H4 (cell line): Measurements from ENCODE around the gene CACNA2D1. TPM values are rescaled to one million over a fixed set of nuclear protein-coding genes. Genes with fewer than 3 reads are reported as not detected.
A peak's percentile ranks its signal among the peaks of the same experiment; 100 is the strongest.

Source experiments
- DNase-seq: peaks from one replicate; pipeline ENCODE4 v3.0.0-alpha.2; 2015; ENCODE audit warnings: low spot score
- total RNA-seq: library from RNA; depleted of rRNA; stranded (reverse); fragments of >200 nt; shearing (Covaris generic); gene quantifications from 2 replicates; pipeline ENCODE4 v1.2.3, GENCODE V29; 2014

Gene CACNA2D1
- total RNA-seq, 1 experiment from 2014 or later = 28.0 TPM

DNA sequence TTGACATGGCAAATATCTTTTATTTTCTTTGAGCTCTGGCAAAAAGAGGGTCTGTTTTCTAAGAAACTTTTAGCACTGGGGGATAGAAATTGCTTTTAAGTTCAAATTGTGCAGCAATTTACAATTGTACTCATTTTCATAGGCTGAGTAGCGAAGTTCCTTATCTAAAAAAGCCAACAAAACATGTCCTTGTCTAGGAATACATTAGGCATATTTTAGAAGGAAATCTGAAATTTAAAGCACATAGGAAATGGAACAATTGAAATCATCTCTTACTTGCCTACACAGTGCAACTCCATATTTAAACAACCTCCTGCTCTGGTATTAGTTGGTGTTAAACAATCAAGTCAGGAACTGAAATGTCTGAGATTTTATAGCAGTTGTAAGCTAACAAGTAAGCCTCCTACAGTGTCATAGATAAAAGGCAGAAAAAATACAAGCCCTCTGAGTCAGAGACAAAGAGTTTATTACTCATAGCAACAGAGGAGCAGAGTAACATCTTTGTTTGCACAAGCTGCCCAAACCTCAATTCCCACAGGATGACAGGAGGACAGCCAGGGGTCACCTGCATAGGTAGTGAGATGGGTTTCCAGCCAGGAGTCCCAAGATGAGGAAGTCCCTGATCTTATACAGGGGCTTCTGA is 393.6 kb downstream of the CACNA2D1 start:
- DNase-seq = peak; percentile 64

DNA sequence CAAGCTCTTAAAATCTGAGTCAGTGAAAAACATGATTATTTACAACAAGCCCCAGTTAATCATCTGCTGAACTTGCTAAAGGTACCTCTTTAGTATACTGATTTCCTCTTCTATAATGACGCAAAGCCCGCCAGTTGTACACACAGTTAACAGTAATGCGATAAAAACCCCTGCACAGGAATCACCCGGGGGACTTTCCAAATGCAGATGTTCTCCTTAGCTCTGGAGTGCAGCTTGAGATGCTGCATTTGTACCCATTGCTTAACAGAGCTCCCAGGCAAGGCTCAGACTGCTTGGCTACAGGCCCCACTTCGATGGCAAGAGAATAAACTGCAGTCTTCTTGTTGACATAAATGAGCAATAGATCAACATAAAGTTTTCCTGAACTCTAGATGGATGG is 394.1 kb downstream of the CACNA2D1 start:
- DNase-seq = no peak

- DNase-seq = peak; percentile 46
Measured at GRCh38 chr7:82044497-82045080, 399.0 kb downstream of the CACNA2D1 start.

DNA sequence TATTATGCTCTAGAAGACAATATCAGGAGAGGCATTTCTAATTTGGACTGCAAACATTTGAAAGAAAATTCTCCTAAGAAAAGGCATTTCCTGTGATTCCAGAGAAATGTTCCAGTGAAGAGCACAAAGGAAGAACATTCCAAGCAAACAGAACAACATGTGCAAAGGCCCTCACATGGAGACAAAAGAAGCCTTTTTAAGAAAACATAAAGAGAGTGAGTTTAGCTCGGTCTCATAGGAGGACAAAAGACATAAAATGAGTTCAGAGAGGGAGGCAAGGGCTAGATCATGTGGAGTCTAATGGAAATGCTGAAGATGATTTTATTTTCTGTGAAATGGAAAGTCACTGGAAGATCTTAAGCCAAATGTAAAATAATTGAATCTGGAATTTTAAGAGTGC is 404.0 kb downstream of the CACNA2D1 start:
- no peak for DNase-seq

GRCh38 chr7:82036146-82036886 is 407.3 kb downstream of the CACNA2D1 start:
- DNase-seq = no peak

DNA sequence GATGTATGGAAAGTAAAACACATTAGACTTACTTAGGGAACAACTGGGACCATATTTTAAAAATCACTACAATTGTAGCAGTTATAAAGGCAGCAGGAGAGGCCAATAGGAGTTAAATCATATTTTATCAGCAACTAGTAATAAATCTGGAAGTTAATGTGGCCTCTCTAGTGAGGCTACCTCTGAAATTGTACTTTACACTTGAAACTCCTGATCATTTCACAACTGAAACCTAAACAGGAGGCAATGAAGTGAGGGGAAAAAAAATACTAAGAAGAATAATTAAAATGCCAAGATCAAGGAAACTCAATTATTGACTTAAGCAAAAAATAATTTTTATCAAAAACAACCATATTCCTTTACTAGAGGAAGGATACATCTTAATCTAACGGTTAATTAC is 408.1 kb downstream of the CACNA2D1 start:
- DNase-seq = no peak

DNA sequence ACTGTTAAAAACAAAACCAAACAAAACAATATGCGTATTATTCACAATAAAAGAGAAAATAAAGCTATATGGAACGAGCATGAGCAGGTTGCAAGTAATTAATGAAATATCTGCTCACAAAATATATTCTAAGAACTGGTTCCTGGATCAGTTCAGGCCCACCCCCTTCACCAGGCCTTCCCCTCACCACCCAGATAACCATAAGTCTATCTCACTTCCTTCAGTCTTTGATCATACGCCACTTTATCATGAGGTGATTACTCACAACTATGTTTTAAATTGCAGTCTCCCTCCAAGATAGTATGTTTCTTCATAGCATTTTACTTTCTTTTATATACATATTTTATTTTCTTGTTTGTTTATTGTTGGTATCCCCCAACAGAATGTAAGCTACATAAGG is 410.7 kb downstream of the CACNA2D1 start:
- no peak for DNase-seq

GRCh38 chr7:82029236-82029913 is 414.2 kb downstream of the CACNA2D1 start:
- peak; percentile 20 for DNase-seq

- no peak for DNase-seq
Measured at GRCh38 chr7:82028097-82028496, 415.5 kb downstream of the CACNA2D1 start.

GRCh38 chr7:82021713-82022112 is 421.9 kb downstream of the CACNA2D1 start:
- no peak for DNase-seq

- DNase-seq = no peak
Measured at GRCh38 chr7:82021036-82021435, 422.5 kb downstream of the CACNA2D1 start.

- DNase-seq = peak; percentile 23
Measured at GRCh38 chr7:82019551-82020475, 423.8 kb downstream of the CACNA2D1 start.

- no peak for DNase-seq
Measured at GRCh38 chr7:82018226-82018625, 425.4 kb downstream of the CACNA2D1 start.

DNA sequence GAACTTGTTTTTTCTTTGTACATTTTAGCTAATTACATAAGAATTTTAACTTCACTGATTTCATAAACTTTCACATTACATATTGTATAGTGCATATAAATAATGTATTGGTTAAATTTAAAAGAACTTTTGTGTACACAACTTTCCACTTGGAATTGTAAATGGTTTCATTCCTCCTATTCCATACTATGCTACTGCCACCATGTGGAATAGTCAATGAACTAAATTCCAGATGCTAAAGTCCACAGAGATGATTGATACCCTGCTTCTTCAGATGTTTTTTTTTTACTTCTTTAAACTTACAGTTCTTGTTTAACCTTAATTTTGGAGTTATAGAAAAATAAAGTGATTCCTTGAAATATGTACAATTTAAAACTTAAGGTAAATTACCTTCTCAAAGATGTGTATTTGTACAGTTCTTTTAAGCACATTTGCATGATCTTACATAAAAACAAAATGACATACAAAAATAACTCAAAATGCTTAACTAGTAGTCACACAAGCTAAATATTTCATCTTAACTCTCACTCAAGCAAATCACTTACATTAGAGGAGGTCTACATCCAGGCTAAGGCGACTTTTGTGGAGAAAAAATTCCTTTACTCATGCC is 426.1 kb downstream of the CACNA2D1 start:
- peak; percentile 65 for DNase-seq

DNA sequence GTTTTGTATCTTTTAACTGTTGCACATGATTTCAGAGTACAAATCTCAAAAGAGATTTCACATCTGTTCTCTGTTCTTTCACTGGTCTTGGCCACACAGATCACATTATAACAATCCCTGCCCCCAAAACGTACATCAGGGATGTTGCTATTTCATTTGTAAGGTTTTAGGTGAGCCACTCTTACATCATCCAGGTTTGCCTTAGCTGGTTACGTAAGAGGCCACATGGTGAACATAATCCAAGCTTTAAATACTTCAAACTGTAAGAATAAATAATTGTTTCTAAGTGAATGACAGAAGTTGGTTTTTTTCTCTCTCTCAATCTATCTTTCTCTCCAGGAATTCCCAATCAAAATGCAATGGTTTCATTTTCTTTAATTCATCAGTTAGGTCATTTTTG is 427.8 kb downstream of the CACNA2D1 start:
- DNase-seq = peak; percentile 54

GRCh38 chr7:82014574-82014973 is 429.0 kb downstream of the CACNA2D1 start:
- peak; percentile 29 for DNase-seq

DNA sequence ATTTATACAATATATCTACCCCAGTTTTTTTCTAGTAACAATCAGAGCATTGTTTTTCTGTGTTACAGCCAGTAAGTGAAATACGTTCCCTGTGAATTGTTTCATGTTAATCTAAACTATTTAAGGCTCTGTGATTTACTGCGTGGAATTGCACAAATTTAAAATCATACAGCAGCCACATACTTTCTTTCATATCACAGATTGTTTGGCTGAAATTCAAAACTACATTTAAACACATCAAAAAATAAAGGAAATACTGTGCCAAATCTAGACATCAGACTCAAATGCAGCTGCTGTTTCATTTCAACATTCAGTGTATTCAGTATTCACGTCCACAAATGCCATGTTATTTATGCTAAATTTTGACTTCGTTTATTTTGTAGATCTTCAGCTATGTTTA is 431.1 kb downstream of the CACNA2D1 start:
- DNase-seq = no peak

DNA sequence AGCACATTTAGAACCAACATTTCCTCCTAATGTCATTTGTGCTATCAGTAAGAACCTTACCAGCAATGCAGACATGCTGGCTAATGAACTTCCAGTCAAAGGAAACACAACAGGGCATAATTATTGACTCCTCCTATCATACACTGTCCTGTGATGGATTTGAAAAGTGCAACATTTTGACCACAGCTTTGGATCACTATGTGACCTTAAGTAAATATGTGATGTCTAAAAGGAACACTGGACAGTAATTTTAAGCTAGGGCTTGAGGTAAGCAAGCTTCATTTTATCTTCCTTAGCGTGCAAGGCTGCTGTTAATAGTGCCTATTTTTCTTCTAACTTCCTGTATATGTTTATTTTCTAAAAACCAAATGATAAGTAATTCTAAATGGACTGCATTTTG is 433.2 kb downstream of the CACNA2D1 start:
- DNase-seq = peak; percentile 42

DNA sequence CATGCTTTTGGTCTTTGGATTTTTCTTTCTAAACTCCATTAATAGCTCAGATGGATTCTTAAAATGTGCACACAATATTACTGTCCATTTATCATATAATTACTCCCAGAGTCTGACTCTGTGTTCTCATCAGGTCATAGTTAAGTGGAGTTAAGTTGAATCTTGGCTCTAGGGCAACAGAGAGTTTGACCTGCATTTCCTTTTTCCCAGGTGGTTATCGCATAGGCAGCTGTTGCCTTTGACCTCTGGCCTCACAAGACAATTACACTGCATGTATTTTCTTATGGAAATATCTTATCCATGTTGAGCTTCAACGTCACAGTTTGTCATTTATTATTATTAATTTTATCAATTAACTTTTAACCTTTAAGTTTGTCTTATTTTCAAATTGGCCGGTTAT is 436.3 kb downstream of the CACNA2D1 start:
- DNase-seq = no peak

- no peak for DNase-seq
Measured at GRCh38 chr7:82005056-82005455, 438.5 kb downstream of the CACNA2D1 start.

DNA sequence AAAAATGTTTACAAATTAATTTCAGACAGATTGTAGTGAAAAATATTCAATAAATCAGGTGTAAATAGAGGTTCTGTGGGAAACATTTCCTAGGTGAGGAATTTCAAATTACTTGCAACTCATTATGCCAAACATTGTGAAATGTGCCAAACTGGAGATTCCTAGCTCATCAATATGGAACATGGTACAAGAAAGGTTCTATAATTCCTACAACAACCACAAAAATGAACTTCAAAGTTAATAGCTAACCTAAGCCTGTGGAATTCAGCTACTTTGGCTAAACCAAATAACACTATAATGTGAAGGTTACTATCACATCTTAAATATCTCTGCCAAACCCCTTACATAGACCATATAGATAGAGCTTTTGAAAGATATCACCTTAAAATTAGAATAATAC is 450.4 kb downstream of the CACNA2D1 start:
- no peak for DNase-seq
